WERI-Rb-1 (cell line): Measurements from ENCODE around the gene PRLH.

Experiments
- DNase-seq: peaks from one replicate; pipeline ENCODE4 v3.0.0-alpha.2; 2020
- H3K27ac ChIP-seq: fragments of 250-450 bp; sonication (Bioruptor Pico); 2 replicates; pipeline ENCODE4 v1.5.1; 2020; ENCODE audit warnings: mild to moderate bottlenecking, moderate library complexity
- H3K27me3 ChIP-seq: fragments of 250-450 bp; sonication (Bioruptor Pico); 2 replicates; pipeline ENCODE4 v1.5.1; 2021; ENCODE audit warnings: mild to moderate bottlenecking, low read depth, moderate library complexity; ENCODE audit not compliant: insufficient read depth, severe bottlenecking
- H3K36me3 ChIP-seq: fragments of 250-450 bp; sonication (Bioruptor Pico); 2 replicates; pipeline ENCODE4 v1.5.1; 2020; ENCODE audit warnings: mild to moderate bottlenecking, moderate library complexity
- H3K4me3 ChIP-seq: 2 replicates; pipeline ENCODE4 v1.5.1; 2011; ENCODE audit warnings: low read depth, mild to moderate bottlenecking, control low read depth, low read length
- H3K9me3 ChIP-seq: fragments of 250-450 bp; sonication (Bioruptor Pico); 2 replicates; pipeline ENCODE4 v1.5.1; 2021; ENCODE audit warnings: mild to moderate bottlenecking, moderate library complexity; ENCODE audit not compliant: severe bottlenecking
- CTCF ChIP-seq: IDR thresholded peaks from 2 replicates; pipeline ENCODE4 v1.5.1; 2011; ENCODE audit warnings: low read depth, mild to moderate bottlenecking, control low read depth, inconsistent platforms, low read length

PRLH gene

GRCh38 chr2:237530472-237531433 lies 35.6 kb upstream of the PRLH start:
- Histone ChIP-seq H3K9me3 (no peaks in the 10 kb centered on the region), H3K36me3 (no peaks in the 10 kb centered on the region), H3K27me3 (peaks cover 76% of the 10 kb centered on the region), H3K27ac (no peak overlapping the region), H3K4me3 (no peak overlapping the region)
- no peak for DNase-seq
- no peak for TF ChIP-seq CTCF

GRCh38 chr2:237532160-237532559 lies 34.2 kb upstream of the PRLH start:
- no peaks in the 10 kb centered on the region for H3K36me3 ChIP-seq
- no peak for DNase-seq
- no peak for TF ChIP-seq CTCF

GRCh38 chr2:237533668-237534161 lies 32.7 kb upstream of the PRLH start:
- no peak for DNase-seq
- Histone ChIP-seq H3K27me3 (peaks cover 90% of the 10 kb centered on the region), H3K9me3 (no peaks in the 10 kb centered on the region), H3K4me3 (no peak overlapping the region), H3K36me3 (no peaks in the 10 kb centered on the region), H3K27ac (no peak overlapping the region)
- no peak for TF ChIP-seq CTCF

More at GRCh38 chr2:237532160-237532559, 34.2 kb upstream of the PRLH start:
- Histone ChIP-seq H3K4me3 (no peak overlapping the region), H3K9me3 (no peaks in the 10 kb centered on the region), H3K27me3 (peaks cover 78% of the 10 kb centered on the region), H3K27ac (no peak overlapping the region)

- no peak overlapping the region for H3K4me3 ChIP-seq
- DNase-seq: no peak
- no peaks in the 10 kb centered on the region for H3K36me3 ChIP-seq
- peaks cover 92% of the 10 kb centered on the region for H3K27me3 ChIP-seq
- no peak overlapping the region for H3K27ac ChIP-seq
- no peaks in the 10 kb centered on the region for H3K9me3 ChIP-seq
- TF ChIP-seq CTCF: no peak
These were observed 32.0 kb upstream of the PRLH start for GRCh38 chr2:237534380-237534779.

GRCh38 chr2:237535385-237536082 lies 30.8 kb upstream of the PRLH start:
- no peak for DNase-seq
- Histone ChIP-seq H3K36me3 (no peaks in the 10 kb centered on the region), H3K27ac (no peak overlapping the region), H3K27me3 (peaks cover 90% of the 10 kb centered on the region), H3K4me3 (no peak overlapping the region), H3K9me3 (no peaks in the 10 kb centered on the region)
- no peak for TF ChIP-seq CTCF
